ENCODE results near the gene MRPL42. TPM values are rescaled to one million over a fixed set of nuclear protein-coding genes. Genes with fewer than 3 reads are reported as not detected.

The MRPL42 gene
- total RNA-seq, 1 experiment from 2014 or later, result 119 TPM

GRCh38 chr12:93541578-93542225, 74.4 kb downstream of the MRPL42 start:
- CTCF ChIA-PET, result no interaction called here
- POLR2A ChIA-PET (ENCODE audit: unreplicated experiment), result no interaction called here
- Histone ChIP-seq H3K4me1 (ENCODE audit: insufficient read depth, low read length) (no peaks in the 10 kb centered on the region), H3K9ac (ENCODE audit: low read length) (no peak overlapping the region), H3K79me2 (ENCODE audit: low read length) (no peaks in the 10 kb centered on the region), H4K20me1 (ENCODE audit: low read length) (no peaks in the 10 kb centered on the region), H3K27me3 (ENCODE audit: low read length) (no peaks in the 10 kb centered on the region), H3K9me3 (ENCODE audit: low read length) (no peaks in the 10 kb centered on the region), H3F3A (ENCODE audit: low read length, unreplicated experiment) (no peaks in the 10 kb centered on the region), H3K4me3 (ENCODE audit: low read length) (no peak overlapping the region), H3K9me2 (replicated peaks; ENCODE audit: low read length) (no peaks in the 10 kb centered on the region), H3K4me2 (ENCODE audit: low read length) (no peak overlapping the region), H2AFZ (ENCODE audit: low read length) (no peak overlapping the region), H3K36me3 (ENCODE audit: low read depth, low read length) (no peaks in the 10 kb centered on the region), H3K27ac (ENCODE audit: low read length) (no peak overlapping the region)
- DNase-seq (no peak), ATAC-seq (no peak)
- TF ChIP-seq CTCF (conservative IDR thresholded peaks at IDR 0.05; ENCODE audit: low read depth, low read length) (no peak), EZH2phosphoT487 (IDR thresholded peaks at IDR 0.05; ENCODE audit: borderline replicate concordance, low read length) (no peak), EZH2 (IDR thresholded peaks at IDR 0.05; ENCODE audit: low read length, unreplicated experiment) (no peak)
- no TSS peak for BruUV-seq (replicated peaks)
- intact Hi-C loops (cut with micrococcal nuclease), result no loop called here

GRCh38 chr12:93547778-93548177, 80.5 kb downstream of the MRPL42 start:
- BruUV-seq (replicated peaks), result no TSS peak
- no peak overlapping the region for H3K4me3 ChIP-seq (ENCODE audit: low read length)
- TF ChIP-seq EZH2 (IDR thresholded peaks at IDR 0.05; ENCODE audit: low read length, unreplicated experiment) (no peak), EZH2phosphoT487 (IDR thresholded peaks at IDR 0.05; ENCODE audit: borderline replicate concordance, low read length) (no peak), CTCF (conservative IDR thresholded peaks at IDR 0.05; ENCODE audit: low read depth, low read length) (no peak)
- no peaks in the 10 kb centered on the region for H4K20me1 ChIP-seq (ENCODE audit: low read length)
- intact Hi-C loops (cut with micrococcal nuclease), result no loop called here
- H3F3A ChIP-seq (ENCODE audit: low read length, unreplicated experiment), result no peaks in the 10 kb centered on the region
- no peak overlapping the region for H3K9ac ChIP-seq (ENCODE audit: low read length)
- no peaks in the 10 kb centered on the region for H3K4me1 ChIP-seq (ENCODE audit: insufficient read depth, low read length)
- no peak overlapping the region for H2AFZ ChIP-seq (ENCODE audit: low read length)
- ChIA-PET CTCF (no interaction called here), POLR2A (ENCODE audit: unreplicated experiment) (no interaction called here)
- H3K36me3 ChIP-seq (ENCODE audit: low read depth, low read length), result no peaks in the 10 kb centered on the region
- H3K27ac ChIP-seq (ENCODE audit: low read length), result no peak overlapping the region
- no peaks in the 10 kb centered on the region for H3K79me2 ChIP-seq (ENCODE audit: low read length)
- H3K27me3 ChIP-seq (ENCODE audit: low read length), result no peaks in the 10 kb centered on the region
- no peak overlapping the region for H3K4me2 ChIP-seq (ENCODE audit: low read length)
- ATAC-seq (no peak), DNase-seq (no peak)
- no peaks in the 10 kb centered on the region for H3K9me2 ChIP-seq (replicated peaks; ENCODE audit: low read length)
- no peaks in the 10 kb centered on the region for H3K9me3 ChIP-seq (ENCODE audit: low read length)

GRCh38 chr12:93549174-93549573, 81.9 kb downstream of the MRPL42 start:
- Histone ChIP-seq H3K27ac (ENCODE audit: low read length) (no peak overlapping the region), H3K36me3 (ENCODE audit: low read depth, low read length) (no peaks in the 10 kb centered on the region), H4K20me1 (ENCODE audit: low read length) (no peaks in the 10 kb centered on the region), H3K79me2 (ENCODE audit: low read length) (no peaks in the 10 kb centered on the region), H3F3A (ENCODE audit: low read length, unreplicated experiment) (no peaks in the 10 kb centered on the region), H3K9ac (ENCODE audit: low read length) (no peak overlapping the region), H3K27me3 (ENCODE audit: low read length) (no peaks in the 10 kb centered on the region), H3K9me2 (replicated peaks; ENCODE audit: low read length) (no peaks in the 10 kb centered on the region), H3K4me2 (ENCODE audit: low read length) (no peak overlapping the region), H3K9me3 (ENCODE audit: low read length) (no peaks in the 10 kb centered on the region), H3K4me3 (ENCODE audit: low read length) (no peak overlapping the region), H3K4me1 (ENCODE audit: insufficient read depth, low read length) (no peaks in the 10 kb centered on the region), H2AFZ (ENCODE audit: low read length) (no peak overlapping the region)
- CTCF ChIA-PET, result no interaction called here
- POLR2A ChIA-PET (ENCODE audit: unreplicated experiment), result no interaction called here
- no TSS peak for BruUV-seq (replicated peaks)
- ATAC-seq, result no peak
- no peak for TF ChIP-seq EZH2 (IDR thresholded peaks at IDR 0.05; ENCODE audit: low read length, unreplicated experiment)
- TF ChIP-seq CTCF (conservative IDR thresholded peaks at IDR 0.05; ENCODE audit: low read depth, low read length), result no peak
- TF ChIP-seq EZH2phosphoT487 (IDR thresholded peaks at IDR 0.05; ENCODE audit: borderline replicate concordance, low read length), result no peak
- DNase-seq, result no peak
- intact Hi-C loops (cut with micrococcal nuclease), result no loop called here

All from PC-3 (cell line).